HG03521 (cell line): ENCODE measurements around the gene GADD45A.
"Not testable (repeated sequence)": the region's sequence is repeated elsewhere in the genome, so short reads cannot be mapped to it uniquely, and the experiment has no call there.

ENCODE experiments used
- ATAC-seq: cut with Tn5 transposase; IDR thresholded peaks from one replicate; pipeline ENCODE4 v1.9.1; 2021; ENCODE audit warnings: mild to moderate bottlenecking, moderate library complexity; ENCODE audit not compliant: unreplicated experiment

The GADD45A gene

DNA sequence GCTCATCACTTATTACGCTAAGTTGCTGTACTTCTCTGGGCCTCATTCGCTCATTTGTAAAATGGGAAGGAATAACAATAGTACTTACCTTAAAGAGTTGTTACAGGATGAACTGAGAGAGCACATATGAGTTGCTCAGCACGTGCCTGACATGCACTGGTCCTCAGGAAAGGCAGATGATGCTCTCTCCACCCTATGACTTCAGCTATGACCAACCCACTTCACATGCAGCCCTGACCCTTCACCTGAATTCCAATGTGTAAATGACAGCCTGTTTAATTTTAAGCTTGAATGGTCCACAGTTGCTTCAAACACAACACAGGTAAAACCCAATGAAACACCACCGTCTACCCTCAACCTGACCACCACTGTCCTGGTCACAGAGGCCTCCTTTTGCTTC lies 32.9 kb downstream of the GADD45A start:
- no peak for ATAC-seq

DNA sequence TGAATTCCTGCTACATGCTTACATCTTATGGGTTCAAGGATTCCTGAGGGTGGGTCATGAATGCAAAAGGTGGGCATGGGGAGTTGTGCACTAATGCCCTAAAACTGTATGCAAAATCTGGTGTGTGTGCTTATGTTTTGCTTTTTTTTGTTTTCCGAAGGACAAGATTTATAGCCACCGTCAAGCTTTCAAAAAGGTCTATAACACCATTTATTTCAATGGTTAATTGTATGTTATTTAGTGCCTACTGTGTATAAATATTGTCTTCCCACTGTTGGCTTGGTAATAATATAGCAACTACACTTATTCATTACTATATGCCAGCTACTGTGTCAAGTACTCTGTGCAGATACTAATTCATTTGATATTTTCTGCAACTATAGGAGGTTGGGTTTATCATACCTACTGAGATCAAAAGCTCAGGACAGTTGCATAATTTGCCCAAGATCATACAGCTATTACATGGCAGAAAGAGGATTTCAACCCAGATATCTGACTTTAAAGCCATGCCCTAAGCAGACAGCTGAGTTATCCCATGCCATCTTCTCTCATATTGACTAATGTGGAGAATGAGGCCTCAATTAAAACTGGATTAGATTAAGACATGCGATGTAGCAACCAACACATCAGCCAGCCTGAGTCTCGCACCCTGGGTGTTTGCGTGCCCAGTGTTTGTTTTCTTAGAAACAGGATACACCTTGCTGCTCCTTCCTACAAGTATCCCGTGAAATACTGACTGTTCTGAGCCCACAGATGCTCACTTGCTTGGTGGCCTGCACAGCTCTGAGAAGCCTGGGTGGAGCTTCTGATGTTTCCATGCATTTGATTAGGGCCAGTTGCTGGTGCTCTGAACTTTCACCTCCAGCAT lies 34.6 kb downstream of the GADD45A start:
- no peak for ATAC-seq

DNA sequence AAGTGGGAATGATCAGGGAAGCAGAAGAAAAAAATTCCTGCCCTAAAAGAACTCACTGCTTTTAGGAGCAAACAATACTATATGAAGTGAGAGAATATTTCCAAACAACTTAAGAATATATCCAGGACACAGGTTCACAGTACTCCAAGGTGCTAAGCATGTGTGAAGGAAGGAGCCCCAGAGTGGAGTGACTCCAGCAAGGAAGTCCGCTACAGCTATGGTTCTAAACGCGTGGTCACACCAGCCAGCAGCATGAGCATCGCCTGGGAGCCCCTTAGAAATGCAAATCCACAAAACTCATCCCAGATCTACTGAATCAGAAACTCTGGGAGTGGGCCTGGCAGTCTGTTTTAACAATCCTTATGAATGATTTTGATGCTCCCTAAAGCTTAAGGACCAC lies 36.1 kb downstream of the GADD45A start:
- ATAC-seq, result no peak

DNA sequence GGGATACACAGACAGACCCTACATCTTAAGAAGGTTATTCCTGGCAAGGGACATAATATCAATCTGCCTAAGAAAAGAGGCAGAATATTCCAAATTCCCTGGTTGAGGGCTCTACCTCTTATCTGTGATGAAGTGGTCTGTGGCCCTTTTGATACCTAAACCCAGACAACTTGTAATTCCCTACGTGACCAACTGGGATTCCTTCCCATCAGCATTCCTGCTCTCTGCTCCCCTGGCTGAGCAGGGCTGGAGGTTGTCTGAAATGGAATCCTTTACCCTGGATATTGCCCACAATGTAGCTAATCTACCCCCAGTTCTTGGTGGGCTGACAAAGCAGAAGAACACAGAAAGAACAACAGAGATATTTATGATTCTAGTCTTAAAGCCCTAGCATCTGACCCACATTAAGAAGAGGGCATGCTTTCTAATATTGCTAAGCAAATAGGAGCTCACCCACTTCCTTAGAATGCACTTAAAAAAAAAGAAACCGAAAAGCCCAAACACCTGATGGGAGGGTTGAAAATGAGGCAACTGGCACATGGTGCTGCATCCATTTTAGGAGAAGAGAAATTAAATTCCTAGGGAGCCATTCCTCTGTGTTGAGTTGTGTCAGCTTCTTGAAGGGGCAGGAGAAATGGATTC lies 36.8 kb downstream of the GADD45A start:
- ATAC-seq, result no peak

DNA sequence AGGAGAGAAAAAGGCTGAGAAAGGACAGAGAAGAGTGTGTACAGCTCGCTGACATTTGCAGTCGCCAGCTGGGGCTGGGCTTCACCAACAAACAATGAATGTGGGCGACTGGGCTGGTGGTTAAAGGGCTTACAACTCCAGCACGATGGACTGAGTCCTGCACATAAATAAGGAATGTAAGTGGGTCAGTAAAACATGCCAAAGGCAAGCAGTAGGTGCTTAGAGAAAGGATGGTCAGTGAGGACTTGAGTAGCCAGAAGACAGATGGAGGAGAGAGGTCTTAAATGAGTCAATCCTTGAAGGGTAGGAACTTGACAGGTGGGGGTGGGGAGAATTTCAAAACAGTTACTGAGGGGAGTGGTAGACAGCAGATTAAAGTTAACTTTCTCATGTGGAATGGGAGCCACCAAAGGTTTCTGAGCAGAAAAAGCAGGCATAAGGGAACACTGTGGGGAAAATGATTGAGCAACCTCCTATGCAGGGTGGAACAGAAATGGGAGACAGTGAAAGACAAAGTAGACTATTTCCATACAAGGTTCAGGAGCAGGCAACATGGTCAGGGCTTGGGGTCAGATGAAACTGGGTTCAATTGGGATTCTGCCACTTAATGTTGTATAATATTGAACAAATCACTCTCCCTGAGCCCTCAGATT lies 37.4 kb downstream of the GADD45A start:
- ATAC-seq, result no peak

DNA sequence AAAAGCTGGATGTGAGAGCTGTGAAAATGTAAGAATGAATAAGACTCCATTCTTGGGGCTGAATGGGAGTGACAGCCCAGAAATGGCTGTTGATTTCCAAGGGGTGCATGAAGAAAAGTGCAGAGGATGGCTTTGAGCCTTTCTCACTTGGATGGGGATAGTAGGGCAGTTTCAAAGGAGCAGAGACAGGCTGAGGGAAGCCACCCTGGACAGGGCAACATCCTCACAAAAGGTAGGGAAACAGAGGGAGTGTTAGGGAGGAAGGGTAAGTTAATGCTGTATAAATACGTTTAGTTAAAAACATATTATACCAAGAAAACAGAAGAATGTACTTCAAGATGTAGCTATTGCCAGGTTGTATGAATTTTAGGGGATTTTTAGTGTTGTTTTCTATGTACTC lies 38.1 kb downstream of the GADD45A start:
- ATAC-seq, result no peak

DNA sequence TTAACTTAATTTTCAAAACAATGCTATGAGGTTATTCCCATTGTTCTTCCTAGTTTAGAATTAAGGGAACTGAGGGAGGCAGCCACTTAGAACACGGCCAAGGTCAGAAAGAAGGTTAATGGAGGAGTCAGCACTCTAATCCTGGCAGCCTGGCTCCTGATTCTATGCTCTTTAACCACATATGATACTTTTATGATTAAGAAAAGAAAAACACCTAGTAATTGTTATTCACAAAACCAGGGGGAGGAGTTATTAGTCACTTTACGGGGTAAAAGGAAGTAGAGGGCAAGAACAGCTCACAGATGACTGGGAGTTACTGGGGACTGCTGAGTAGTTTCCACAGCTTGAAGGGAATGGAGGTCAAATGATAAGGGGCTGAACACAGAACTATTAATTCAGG lies 38.6 kb downstream of the GADD45A start:
- peak; percentile 53 for ATAC-seq

DNA sequence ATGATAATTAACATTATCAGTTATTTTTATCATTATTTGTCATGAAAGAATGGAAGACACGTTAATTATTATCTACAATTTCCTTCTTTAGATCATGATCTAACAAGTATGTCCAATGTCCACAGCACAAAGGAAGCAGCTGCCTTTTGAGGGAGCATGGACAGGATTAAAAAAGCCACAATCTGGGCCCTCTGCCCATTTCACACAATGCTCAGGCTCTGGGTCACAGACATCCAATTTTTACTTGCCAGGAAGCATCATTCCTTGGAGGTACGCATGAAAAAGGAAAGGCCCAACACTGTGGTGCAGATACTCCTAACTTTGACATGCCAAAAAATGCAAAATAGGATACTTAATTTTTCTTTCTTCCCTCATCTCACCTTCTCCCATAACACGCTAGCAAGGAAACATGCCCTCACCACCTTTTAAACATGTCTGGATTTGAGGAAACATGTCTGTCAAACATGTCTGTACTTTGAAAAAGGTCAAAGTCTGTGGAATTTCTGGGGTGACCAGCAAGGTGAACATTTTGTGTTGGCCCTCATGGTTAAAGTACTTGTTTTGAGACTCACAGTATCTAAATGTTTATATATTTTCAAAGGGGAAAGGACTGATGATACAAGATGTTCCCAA lies 40.0 kb downstream of the GADD45A start:
- no peak for ATAC-seq

DNA sequence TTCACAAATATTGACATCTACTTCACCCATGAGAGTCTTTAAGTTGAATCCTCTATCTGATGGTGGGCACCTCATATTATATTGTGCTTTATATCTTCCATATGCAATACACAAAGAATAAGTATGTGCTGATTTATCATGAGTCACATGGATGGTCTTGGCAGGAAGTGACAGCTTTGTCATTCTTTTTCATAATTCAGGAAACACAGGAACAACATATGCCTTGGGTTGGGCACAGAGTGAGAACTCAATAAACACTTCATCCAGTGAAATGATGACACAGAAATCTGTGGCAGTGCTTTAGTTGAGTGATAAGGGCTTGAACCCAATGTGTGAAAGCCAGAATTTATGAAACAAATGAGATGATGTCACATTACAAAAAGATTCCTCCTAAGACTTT lies 41.2 kb downstream of the GADD45A start:
- no peak for ATAC-seq

DNA sequence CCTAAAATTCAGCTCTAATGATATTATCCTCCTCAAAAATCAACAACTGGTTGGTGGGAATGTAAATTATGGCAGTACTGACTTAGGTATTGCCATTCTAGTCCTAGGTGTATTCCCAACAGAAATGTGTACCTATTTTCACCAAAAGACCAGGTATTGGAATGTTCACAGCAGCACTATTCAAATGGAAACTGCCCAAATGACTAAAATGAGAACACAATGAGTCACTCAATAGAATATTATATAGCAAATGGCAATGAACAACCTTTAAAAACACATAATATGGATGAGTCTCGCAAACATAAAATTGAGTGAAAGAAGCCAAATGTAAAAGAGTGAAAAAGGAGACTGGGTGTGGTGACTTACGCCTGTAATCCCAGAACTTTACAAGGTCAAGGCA lies 44.9 kb downstream of the GADD45A start:
- no peak for ATAC-seq

DNA sequence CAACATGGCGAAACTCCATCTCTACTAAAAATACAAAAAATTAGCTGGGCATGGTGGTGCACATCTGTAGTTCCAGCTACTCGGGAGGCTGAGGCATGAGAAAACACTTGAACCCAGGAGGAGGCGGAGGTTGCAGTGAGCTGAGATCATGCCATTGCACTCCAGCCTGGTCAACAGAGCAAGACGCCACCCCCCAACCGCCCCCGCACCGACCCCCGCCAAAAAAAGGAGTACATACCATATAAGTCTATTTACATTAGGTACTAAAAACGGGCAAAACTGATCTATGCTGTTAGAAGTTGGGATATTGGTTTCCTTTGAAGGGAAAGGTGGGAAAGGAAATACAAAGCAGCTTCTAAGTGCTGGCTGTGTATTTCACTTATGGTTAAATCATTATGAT lies 45.3 kb downstream of the GADD45A start:
- not testable (repeated sequence) for ATAC-seq

DNA sequence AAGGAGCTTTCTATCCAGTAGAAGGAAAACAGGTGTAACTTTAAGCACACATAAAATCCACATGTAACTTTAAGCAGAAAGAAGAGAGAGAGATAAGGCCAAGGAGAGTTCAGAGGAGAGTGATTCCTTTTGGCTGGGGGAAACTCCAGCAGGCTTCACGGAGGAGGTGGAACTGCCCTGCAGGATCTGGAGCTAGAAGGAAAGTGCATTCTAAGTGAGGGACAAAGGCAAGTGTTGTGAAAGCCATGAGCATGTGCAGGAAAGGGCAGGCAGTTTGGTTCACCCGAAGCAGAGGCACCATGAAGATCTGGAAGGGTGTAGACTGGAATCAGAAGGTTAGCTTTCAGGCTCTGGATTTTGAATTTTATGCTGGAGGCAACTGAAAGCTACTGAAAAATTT lies 46.3 kb downstream of the GADD45A start:
- ATAC-seq, result no peak

DNA sequence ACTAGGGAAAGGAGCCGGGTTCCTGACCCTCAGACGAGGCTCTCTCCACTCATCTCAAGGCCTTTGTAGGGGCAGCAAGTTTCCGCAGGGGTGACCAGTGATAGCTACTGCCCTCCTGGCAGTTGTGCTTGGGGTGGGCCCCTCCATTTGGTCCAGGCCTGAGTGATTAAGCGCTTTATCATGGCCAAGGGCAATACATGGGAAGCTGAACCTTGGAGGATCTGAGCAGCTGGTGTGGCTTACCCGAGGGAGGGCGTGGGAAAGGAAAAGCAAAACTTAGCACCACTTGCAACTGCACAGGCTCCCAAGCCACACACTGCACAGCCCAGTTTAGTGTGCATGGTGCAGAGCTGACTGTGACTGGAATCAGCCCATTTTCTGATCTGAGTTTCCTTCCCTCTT lies 47.8 kb downstream of the GADD45A start:
- ATAC-seq, result no peak

DNA sequence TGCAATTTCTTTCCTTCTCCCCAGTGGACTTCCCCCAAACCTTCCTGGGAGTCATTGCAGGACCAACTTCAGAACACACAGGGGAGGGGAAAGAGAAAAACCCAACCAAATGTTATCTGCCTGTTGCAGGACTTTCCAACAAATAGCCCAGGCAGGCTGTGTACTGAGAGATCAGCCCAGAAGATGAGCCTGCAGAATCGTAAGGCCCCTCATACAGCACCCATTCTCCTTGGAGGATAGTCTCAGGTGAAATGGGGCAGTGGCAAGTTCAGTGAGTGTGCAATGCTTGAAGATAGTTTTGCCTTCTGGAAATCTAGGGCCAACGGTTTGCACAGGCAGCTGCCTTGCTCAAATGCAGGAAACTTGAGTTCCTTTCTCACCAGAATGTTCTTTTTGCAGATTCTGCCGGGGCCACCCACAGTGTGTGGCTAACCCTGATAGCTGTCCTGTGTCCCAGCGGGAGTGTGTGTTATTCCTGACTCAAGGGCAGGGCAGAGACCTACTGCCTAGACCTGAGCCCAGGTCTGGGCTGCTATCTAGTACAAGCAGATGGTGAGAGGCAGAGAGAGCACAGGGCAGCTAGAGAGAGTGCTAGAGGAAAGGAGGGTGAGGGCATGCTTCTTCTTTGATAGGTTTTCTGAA lies 48.8 kb downstream of the GADD45A start:
- ATAC-seq, result no peak

DNA sequence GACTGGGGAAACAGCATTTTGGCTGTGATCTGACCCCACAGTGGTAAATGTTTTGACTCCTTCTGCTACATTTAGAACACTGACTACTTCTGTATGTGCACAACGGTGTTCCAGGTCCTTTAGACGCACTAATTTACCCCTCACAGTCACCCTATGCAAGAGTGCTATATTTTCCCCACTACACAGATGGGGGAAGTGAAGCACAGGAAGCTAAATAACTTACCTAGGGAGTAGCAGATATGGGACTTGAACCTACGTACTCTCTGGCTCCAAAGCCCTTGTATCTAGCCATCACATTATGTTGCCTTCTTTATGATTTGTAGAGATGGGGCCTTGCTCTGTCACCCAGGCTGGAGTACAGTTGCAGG lies 49.3 kb downstream of the GADD45A start:
- no peak for ATAC-seq

DNA sequence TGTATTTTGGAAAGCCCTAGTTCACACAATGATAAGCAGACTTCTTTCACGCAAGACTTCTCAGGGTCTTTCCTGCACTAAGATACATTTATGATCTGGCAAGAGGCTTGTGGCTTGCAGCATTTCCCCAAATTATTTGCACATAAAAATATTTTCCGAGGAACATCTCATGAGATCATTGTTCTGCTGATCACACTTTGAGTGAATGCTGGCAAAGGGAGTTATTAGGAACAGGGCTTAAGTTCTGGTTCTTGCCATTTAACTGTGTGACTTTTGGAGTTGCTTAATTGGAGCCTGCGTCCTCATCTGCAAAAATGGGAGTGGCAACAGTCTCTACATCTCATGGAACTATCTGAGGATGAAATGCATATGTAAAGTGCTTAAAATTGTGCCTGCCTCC lies 50.2 kb downstream of the GADD45A start:
- ATAC-seq, result no peak

DNA sequence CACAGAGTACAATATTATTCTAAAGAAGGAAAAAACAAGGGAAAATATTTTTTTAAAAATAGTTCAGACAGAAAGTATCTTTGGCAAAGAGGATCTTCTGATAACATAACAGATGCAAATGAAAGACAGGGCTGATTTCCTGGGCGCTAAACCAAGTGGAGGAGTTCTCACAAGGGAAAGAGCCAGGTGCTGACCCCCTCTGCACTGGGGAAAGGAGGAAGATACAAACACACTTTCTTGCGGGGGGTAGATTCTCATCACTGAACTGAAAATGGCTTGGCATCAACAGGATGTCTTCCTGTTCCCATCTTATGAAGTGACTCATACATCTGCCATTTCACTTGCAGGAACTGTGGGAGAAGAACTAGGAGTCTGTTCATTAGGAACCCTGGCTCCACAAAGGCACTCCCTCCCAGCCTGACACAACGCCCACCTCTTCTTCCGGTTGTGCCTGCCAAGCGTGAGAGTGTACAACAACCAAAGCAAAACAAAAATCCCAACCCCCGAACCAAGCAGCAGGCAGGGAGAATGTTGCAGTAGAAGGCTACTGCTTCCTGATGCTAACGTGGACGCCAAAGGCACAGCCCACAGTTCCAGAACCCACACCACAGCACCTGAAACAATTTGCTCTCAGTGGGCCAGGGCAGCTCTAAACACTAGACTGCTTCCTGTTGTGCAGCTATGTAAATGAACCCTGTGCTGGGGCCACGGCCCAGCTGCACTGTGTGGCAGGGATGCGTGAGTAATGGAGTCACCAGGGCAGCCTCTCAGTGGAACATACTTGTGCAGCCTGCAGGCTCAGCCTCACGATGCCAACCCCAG lies 51.0 kb downstream of the GADD45A start:
- ATAC-seq, result peak; percentile 96

DNA sequence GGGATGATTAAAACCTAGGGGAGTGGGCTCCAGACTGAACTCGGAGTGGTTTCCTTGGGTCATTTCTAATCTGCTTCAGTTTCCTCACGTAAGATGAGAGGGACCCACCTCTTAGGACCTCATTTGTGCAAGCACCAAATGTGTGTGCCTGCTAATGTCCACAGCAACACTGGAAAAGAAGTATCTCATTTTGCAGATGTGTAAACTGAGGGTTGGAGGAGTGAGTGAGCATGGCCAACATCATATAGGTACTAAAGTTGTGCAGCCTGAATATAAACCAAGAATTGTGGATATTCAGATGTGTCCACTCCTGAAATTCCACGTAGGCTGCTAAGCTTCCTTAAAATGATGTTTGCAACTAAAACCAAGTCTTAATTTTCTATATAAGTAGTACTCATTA lies 51.7 kb downstream of the GADD45A start:
- no peak for ATAC-seq

DNA sequence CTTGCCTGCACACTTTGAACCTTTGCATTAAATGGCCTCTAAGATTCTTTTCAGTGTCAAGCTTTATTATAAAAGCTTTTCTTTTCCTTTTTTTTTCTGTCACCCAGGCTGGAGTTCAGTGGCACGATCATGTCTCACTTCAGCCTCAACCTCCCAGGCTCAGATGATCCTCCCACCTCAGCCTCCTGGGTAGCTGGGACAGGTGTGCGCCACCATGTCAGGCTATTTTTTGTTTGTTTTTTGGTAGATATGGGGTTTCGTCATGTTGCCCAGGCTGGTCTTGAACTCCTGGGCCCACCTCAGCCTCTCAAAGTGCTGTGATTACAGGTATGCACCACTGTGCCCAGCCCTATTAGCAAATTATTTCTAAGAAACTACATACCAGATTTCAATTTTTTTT lies 52.9 kb downstream of the GADD45A start:
- ATAC-seq, result no peak
